GM21515 (cell line): ENCODE data around the gene C9.
"Not testable (repeated sequence)": the region's sequence is repeated elsewhere in the genome, so short reads cannot be mapped to it uniquely, and the experiment has no call there.

Experiments used
- ATAC-seq: cut with Tn5 transposase; IDR thresholded peaks from one replicate; pipeline ENCODE4 v1.9.1; 2021; ENCODE audit not compliant: unreplicated experiment

The C9 gene

GRCh38 chr5:39333104-39333503, 31.2 kb downstream of the C9 start:
- no peak for ATAC-seq

DNA sequence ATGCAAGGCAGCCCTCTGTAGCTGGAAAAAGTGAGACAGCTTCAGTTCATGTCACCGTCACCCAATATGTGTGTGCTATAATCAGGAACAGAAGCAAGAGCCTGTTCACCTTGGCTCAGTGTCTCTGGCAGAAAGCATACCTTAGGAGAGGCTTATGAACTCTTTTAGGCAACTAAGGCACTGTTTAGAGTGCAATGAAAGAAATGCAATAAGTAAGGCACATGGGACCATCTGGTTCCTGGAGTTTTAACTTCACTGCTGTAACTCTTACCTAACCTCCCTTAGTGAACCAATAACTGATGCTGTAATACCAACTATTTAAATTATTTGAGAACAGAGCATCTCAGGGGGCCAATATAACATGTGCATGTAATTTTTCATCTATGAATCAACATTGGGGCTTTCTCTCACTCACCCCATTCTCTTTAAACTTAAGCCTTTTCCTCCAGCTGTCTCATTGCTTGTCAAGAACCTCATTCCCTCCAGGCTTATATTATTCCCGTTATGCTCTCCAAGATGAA, 32.4 kb downstream of the C9 start:
- ATAC-seq, result no peak

DNA sequence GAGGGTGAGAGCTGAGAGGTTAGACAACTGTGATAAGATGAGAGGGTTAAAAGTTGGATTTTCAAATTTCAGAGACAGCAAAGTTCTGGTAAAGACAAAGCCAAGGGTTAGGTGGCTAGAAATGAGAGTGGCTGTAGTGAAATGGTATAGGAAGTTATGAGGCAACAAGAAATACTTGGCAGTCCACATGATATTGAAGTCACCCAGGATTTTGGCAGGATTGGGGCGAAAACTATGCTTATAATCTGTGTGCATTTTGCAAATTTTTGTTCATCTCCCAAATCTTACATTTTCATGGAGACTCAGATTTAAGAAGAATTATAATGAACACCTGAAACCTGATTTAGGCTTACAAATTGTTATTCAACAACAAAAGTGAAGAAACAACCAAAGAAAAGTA, 35.6 kb downstream of the C9 start:
- no peak for ATAC-seq

- no peak for ATAC-seq
These were observed 40.8 kb downstream of the C9 start for GRCh38 chr5:39323542-39323941.

DNA sequence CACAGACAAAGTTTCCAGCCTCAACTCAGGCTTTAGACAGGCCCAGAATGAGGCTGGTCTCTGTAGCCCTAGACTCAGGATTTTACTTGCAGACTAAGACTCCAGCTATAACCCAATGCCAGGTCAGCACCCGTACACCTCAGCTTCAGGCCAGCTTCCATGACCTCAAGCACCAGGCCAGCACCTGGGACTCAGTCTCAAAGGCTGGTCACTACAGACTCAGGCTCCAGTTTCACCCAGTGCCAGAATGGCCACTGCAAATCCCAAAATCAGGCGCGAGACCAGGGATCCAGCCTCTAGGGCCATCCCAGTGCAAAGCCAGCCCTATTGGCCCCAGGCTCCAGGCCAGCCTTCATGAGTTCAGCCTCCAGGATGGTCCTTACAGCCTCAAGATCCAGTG, 44.9 kb downstream of the C9 start:
- no peak for ATAC-seq

GRCh38 chr5:39316464-39316863, 47.8 kb downstream of the C9 start:
- not testable (repeated sequence) for ATAC-seq

DNA sequence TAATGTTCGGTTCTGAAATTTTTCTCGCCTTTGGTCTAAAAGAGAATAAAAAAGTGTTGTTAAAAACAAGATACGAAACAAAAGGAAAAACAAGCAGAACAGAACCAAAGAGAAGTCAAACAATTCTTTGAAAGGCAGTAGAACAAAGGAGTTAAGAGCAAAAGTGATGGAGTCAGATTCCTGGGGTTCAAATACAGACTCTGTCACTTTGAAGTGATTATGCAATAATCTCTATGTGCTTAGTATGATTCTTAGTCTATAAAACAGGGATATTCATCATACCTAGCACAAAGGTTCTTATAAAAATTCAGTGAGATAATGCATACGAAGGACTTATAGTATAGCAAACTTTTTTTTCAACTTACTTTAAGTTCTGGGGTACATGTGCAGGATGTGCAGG, 48.3 kb downstream of the C9 start:
- no peak for ATAC-seq

DNA sequence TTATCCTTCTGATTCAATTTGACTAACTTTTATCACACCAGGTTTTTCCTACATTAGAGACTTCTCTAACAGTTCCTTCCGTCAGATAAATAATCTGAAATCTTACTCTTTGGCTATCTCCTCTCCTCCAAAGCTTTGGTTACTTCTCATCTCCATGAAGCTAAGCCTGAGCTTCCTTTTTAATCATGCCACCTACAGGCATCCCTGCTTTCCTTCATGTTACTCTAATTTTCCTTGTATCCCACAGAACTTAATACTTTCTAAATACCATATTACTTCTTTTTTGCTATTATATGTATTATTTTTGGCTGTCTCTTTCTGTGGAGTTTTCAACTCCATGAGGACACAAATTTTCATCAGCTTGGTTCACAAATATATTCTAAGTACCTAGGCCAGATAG, 49.7 kb downstream of the C9 start:
- ATAC-seq, result no peak

- no peak for ATAC-seq
These were observed 54.8 kb downstream of the C9 start for GRCh38 chr5:39309534-39309933.

DNA sequence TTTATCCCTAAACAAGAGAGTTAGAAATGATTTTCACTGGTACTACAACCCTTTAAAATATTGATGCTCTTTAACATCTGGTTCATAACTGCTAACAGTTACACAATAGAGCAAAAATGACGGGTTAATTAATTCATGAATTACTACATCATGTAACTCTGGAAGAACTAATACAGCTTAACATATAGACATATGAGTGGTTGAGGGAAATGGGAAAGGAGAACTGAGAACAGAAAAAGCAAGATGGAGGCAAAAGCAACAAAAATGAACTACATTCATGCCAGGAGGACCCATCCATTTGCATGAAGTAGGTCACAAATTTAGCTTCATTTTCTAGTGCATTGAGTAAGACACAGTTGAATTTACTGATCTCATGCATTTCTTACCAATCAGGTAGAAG, 61.8 kb downstream of the C9 start:
- peak; percentile 76 for ATAC-seq

DNA sequence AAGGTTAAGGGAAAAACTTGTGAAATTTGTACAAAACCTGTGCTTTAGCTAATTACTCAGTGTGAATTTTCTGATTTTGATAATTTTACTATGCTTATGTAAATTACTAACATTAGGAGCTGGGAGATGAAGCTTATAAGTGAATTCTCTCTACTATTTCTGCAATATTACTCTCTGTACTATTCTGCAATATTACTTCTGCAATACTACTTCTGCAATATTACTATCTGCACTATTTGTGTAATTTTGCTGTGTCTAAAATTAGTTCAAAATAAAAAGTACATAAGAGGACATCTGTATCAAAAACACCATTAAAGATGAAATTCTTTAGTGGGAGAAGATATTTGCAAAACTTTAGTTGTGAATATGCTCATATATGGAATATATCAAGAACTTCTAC, 62.9 kb downstream of the C9 start:
- ATAC-seq, result no peak

DNA sequence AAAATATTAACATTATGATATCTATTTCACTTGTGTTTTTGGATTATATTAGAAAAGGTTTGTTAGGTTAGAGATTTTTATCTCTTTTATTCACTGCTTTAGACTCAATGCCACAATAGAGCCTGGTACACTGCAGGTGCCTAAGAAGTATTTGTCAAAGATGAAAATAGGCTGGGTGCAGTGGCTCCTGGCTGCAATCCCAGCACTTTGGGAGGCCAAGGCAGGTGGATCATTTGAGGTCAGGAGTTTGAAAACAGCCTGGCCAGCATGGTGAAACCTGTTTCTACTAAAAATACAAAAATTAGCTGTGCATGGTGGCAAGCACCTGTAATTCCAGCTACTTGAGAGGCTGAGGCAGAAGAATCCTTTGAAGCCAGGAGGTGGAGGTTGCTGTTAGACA, 64.3 kb downstream of the C9 start:
- ATAC-seq, result no peak

- ATAC-seq, result no peak
These were observed 69.6 kb downstream of the C9 start for GRCh38 chr5:39294736-39295135.

GRCh38 chr5:39284552-39284951, 79.7 kb downstream of the C9 start:
- no peak for ATAC-seq

- ATAC-seq, result peak; percentile 89
These were observed 81.0 kb downstream of the C9 start for GRCh38 chr5:39283231-39283818.

- ATAC-seq, result no peak
These were observed 81.7 kb downstream of the C9 start for GRCh38 chr5:39282561-39282960.

DNA sequence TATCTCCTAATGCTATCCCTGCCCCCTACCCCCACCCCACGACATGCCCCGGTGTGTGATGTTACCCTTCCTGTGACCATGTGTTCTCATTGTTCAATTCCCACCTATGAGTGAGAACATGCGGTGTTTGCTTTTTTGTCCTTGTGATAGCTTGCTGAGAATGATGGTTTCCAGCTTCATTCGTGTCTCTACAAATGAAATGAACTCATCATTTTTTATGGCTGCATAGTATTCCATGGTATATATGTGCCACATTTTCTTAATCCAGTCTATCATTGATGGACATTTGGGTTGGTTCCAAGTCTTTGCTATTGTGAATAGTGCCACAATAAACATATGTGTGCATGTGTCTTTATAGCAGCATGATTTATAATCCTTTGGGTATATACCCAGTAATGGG, 88.4 kb downstream of the C9 start:
- ATAC-seq, result not testable (repeated sequence)

GRCh38 chr5:39274398-39275085, 89.8 kb downstream of the C9 start:
- ATAC-seq, result peak; percentile 95

DNA sequence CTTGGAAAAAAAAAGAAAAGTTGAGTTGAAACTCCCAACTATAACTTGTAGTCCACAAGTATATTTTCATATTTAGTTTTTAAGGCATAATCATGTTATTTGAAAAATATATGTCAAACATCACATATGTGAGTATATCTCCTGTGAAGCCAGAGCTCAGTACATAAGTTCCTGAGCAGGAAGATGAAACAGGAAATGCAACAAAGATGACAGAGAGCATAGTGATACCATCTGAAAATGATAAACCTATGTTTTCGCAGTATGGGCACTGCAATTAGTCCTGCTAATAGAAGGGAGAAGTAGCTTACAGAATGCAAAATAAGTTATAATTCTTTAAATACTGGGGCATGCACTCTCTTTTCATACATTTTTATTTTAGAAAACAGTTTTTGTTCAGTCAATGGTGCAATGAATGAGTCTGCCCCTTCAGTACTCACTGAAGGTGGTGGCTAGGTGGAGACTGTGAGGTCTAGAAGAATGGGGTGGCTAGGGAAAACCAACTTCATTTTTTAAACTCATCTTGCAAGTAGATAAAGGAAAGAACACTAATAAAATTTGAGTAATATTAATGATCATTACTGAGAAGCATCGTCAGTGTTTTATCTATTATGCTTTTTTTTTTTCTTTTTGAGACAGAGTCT, 90.9 kb downstream of the C9 start:
- no peak for ATAC-seq

- ATAC-seq, result not testable (repeated sequence)
These were observed 91.4 kb downstream of the C9 start for GRCh38 chr5:39272869-39273231.

- ATAC-seq, result no peak
These were observed 94.0 kb downstream of the C9 start for GRCh38 chr5:39270225-39270848.

- no peak for ATAC-seq
These were observed 97.1 kb downstream of the C9 start for GRCh38 chr5:39267186-39267585.
